ENCODE measurements around the gene RGS19.
A peak's percentile ranks its signal among the peaks of the same experiment; 100 is the strongest.

The RGS19 gene

DNA sequence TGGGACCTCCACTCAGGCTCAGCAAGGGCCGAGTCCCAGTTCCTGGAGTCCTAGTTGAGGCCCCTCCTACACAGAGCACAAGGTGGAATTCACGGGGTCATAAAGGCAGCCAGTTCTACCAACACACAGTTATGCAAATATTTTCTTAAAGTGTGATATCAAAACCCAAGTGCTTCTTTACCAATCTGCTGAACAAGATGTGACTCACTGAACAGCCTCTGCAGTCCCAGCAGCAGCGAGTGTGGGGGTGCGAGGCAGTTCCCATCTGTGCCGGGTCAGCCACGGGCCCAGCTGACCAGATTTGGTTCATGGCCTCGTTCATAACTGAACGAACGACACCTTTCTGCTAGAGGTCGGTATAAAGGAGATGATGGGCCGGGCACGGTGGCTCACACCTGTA lies 20.8 kb downstream of the RGS19 start:
- TF ChIP-seq, protein P1, sequence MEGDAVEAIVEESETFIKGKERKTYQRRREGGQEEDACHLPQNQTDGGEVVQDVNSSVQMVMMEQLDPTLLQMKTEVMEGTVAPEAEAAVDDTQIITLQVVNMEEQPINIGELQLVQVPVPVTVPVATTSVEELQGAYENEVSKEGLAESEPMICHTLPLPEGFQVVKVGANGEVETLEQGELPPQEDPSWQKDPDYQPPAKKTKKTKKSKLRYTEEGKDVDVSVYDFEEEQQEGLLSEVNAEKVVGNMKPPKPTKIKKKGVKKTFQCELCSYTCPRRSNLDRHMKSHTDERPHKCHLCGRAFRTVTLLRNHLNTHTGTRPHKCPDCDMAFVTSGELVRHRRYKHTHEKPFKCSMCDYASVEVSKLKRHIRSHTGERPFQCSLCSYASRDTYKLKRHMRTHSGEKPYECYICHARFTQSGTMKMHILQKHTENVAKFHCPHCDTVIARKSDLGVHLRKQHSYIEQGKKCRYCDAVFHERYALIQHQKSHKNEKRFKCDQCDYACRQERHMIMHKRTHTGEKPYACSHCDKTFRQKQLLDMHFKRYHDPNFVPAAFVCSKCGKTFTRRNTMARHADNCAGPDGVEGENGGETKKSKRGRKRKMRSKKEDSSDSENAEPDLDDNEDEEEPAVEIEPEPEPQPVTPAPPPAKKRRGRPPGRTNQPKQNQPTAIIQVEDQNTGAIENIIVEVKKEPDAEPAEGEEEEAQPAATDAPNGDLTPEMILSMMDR (IDR thresholded peaks at IDR 0.05; ENCODE audit: low read depth, low read length): no peak
- H3K4me3 ChIP-seq (replicated peaks in 1 of 2; ENCODE audit: low read depth in 2 of 2, low read length in 2 of 2): no peak overlapping the region
- DNase-seq (ENCODE audit: low read depth in 2 of 2): peak in 1 of 2 donors; percentile 50

DNA sequence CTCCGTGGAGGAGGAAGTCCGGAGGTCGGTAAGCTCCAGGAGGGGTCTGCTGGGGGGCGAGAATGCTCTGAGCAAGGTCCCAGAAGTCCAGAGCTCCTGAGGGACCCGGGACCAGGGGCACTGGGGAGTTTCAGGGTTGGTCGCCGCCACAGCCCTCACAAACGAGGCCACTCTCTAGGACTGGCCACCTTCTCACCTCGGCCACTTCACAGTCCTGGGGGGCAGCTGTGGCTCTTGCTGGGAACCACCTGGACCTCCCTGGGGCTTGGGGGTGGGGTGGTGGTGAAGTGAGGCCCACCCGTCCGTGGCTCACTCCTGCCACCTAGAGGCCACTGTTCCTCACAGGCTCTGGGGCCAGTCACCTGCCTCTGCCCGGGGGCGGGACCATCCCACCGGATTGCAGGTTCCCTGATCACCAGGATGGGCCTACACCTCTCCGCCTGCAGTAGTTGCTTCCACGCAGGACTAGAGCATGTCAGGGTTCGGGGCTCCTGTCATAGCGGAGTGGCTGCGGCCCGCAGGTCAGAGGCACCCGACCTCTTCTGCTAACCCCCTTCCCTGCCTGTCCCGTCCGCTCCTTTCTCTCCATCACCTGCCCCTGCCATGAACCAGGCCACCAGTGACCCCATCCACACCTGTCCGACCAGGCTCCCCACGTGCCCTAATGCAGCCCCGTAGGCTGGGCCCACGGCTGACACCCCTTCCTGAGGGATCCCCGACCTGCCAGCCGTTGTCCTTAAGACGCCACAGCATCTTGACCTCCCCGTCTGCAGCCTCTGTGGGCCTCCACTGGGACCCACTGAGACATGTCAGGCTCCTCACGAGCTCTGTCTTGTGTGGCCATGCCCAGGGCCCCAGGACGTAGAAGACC lies 21.5 kb downstream of the RGS19 start:
- no peak overlapping the region for H3K4me3 ChIP-seq (replicated peaks in 1 of 2; ENCODE audit: low read depth in 2 of 2, low read length in 2 of 2)
- TF ChIP-seq, protein P1 (IDR thresholded peaks at IDR 0.05; ENCODE audit: low read depth, low read length): peak; percentile 90
- peak; percentile 61 to 74 for DNase-seq (ENCODE audit: low read depth in 2 of 2)

DNA sequence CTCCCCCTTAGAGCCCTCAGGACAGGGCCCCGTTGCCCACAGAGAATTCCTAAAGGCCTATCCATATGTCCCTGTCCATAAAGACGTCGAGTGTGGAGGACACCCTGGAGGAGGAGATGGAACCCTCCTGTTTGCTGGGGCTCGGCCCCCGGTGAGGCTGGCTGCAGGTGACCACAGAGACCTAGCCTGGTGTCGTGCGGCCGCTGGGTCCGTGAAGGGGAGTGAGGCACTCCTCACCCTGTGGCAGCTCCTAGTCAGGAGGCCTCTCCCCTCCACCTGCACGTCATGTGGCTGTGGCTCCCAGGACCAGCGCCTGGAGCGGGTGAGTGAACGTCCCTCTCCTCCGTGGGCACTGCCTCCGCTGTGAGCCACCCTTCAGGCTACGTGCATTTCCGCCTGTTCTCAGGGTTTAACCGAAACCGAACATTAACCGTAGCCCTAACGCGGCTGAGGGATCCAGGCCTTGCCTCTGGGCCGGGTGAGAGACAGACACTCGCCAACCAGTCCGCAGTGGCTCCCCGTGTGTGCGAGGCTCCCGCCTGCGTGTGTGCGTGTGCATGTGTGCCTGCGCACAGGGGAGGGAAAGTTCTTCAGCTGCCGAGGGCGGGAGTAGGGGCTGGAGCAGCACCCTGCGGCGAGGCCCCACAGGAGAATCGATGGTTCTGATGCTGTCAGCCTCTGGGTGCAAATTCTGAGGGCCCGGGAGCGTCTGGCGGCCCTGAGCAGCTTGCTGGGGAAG lies 22.3 kb downstream of the RGS19 start:
- no peak for DNase-seq (ENCODE audit: low read depth in 2 of 2)
- H3K4me3 ChIP-seq (replicated peaks in 1 of 2; ENCODE audit: low read depth in 2 of 2, low read length in 2 of 2): no peak overlapping the region
- TF ChIP-seq, protein P1 (IDR thresholded peaks at IDR 0.05; ENCODE audit: low read depth, low read length): no peak

DNA sequence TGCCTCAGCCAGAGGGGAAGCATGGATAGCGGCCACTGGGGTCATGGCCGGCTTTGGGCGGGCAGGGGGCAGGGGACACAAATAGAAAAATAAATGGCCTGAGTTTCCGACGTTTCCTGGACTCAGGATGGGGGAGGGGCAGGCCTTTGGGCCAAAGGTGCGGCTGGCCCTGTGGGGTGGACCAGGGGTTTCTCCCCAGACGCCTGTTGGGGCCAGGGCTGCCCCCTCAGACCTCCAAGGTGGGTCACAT lies 22.8 kb downstream of the RGS19 start:
- no peak overlapping the region for H3K4me3 ChIP-seq (replicated peaks in 1 of 2; ENCODE audit: low read depth in 2 of 2, low read length in 2 of 2)
- DNase-seq (ENCODE audit: low read depth in 2 of 2): no peak
- TF ChIP-seq, protein P1 (IDR thresholded peaks at IDR 0.05; ENCODE audit: low read depth, low read length): no peak

DNA sequence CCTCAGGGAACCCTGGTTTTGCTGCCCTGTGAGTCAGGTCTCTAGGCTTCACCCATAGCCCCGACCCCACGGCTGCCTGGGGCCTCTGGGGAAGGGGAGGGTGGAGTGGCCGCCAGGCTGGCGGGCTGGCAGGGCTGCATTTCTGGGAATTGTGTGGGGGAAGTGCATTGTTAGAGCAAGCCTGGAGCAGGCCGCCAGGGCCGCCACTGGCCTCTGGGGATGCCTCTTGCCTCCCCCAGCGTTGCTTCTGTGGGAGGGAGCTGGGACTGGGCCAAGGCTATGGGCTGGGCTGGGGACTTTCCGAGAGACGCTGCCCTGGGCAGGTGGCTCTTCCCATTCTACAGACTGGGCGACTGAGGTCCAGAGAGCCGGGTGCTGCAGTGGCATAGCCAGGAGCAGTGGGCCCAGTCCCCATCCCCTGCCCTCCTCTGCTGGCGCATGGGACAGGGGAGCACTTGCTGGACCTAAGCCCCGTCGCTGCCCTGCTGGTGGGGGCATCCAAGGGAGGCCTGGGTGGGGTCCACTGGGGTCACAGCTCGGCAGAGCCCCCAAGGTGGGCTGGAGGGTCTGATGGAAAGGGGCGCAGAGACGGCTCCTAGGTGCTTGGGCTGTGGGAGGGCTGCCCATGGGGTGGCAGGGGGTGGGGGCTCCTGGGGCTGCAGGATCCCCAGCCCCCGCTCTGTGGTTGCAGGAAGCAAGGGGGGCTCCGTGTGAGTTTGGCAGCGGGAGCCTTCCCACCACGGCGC lies 23.3 kb downstream of the RGS19 start:
- no peak overlapping the region for H3K4me3 ChIP-seq (replicated peaks in 1 of 2; ENCODE audit: low read depth in 2 of 2, low read length in 2 of 2)
- TF ChIP-seq, protein P1 (IDR thresholded peaks at IDR 0.05; ENCODE audit: low read depth, low read length): no peak
- peak; percentile 58 to 84 for DNase-seq (ENCODE audit: low read depth in 2 of 2)

DNA sequence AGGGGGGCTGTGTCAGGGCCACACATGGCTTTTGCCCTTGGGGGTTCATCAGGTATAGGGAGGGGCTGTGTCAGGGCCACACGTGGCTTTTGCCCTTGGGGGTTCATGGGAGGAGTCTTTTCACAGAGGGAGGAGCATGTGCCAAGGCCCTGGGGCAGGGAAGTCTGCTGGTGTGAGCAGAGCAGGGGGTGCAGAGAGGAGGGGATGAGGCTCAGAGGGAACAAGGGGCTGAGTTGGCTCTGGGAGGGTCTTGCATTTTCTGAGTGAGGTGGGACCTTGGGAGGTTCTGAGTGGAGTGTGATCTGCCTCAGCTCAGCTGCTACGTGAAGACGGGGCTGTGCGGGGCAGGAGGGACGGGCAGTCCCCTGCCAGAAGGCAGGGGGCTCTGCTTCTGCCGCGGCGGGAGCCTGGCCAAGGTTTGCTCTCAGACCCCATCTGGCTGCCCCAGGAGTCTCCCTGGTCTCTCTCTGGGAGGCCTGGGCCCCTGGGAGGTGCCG lies 23.9 kb downstream of the RGS19 start:
- no peak for DNase-seq (ENCODE audit: low read depth in 2 of 2)
- TF ChIP-seq, protein P1 (IDR thresholded peaks at IDR 0.05; ENCODE audit: low read depth, low read length): no peak
- no peak overlapping the region for H3K4me3 ChIP-seq (replicated peaks in 1 of 2; ENCODE audit: low read depth in 2 of 2, low read length in 2 of 2)
